Liver (tissue), 9 donors: ENCODE measurements around the gene ALAS1. TPM values are rescaled to one million over a fixed set of nuclear protein-coding genes. Genes with fewer than 3 reads are reported as not detected.
"Not testable (repeated sequence)": the region's sequence is repeated elsewhere in the genome, so short reads cannot be mapped to it uniquely, and the experiment has no call there.

Experiments
- DNase-seq: peaks from one replicate; pipeline ENCODE4 v3.0.0-alpha.2; 2017; ENCODE audit warnings: low spot score
- H3K27ac ChIP-seq, 2 donors: one replicate each; pipeline ENCODE4 v1.7.0; 2013; ENCODE audit warnings: inconsistent platforms in 2 of 2, low read length in 2 of 2, control low read depth in 1 of 2, low read depth in 1 of 2, mild to moderate bottlenecking in 1 of 2
- H3K27me3 ChIP-seq, 4 donors: one replicate each; pipeline versions ENCODE4 v1.6.1 to v1.7.0; 2013; ENCODE audit warnings: low read length in 3 of 4, inconsistent platforms in 1 of 4, mild to moderate bottlenecking in 1 of 4, moderate library complexity in 1 of 4; ENCODE audit not compliant: control insufficient read depth in 4 of 4, insufficient read depth in 4 of 4
- H3K36me3 ChIP-seq, 4 donors: one replicate each; pipeline versions ENCODE4 v1.6.1 to v1.7.0; 2013; ENCODE audit warnings: low read length in 3 of 4, mild to moderate bottlenecking in 3 of 4, low read depth in 1 of 4, moderate library complexity in 1 of 4; ENCODE audit not compliant: control insufficient read depth in 4 of 4, insufficient read depth in 3 of 4
- H3K4me1 ChIP-seq, 4 donors: one replicate each; pipeline versions ENCODE4 v1.6.1 to v1.7.0; 2013; ENCODE audit warnings: low read length in 3 of 4, mild to moderate bottlenecking in 3 of 4, moderate library complexity in 1 of 4; ENCODE audit not compliant: control insufficient read depth in 4 of 4, insufficient read depth in 4 of 4
- H3K4me3 ChIP-seq, 3 donors: one replicate each; pipeline versions ENCODE4 v1.6.1 to v1.7.0; 2013; ENCODE audit warnings: low read length in 3 of 3, control low read depth in 1 of 3, low read depth in 1 of 3, mild to moderate bottlenecking in 1 of 3
- H3K9ac ChIP-seq, 2 donors: one replicate each; pipeline ENCODE4 v1.7.0; 2013; ENCODE audit warnings: low read length in 2 of 2, mild to moderate bottlenecking in 2 of 2, moderate library complexity in 2 of 2, control low read depth in 1 of 2, low read depth in 1 of 2
- H3K9me3 ChIP-seq, 4 donors: one replicate each; pipeline versions ENCODE4 v1.6.1 to v1.7.0; 2013; ENCODE audit warnings: low read length in 3 of 4; ENCODE audit not compliant: control insufficient read depth in 4 of 4
- ATF3 ChIP-seq: IDR thresholded peaks from 2 replicates; pipeline ENCODE4 v1.6.1; 2016; ENCODE audit warnings: antibody characterized with exemption
- CTCF ChIP-seq: fragments of 150-350 bp; IDR thresholded peaks from 2 replicates; pipeline ENCODE4 v1.5.1; 2017; ENCODE audit warnings: improper control_type of control experiment, low read depth, low read length; ENCODE audit not compliant: missing input control
- EGR1 ChIP-seq, 2 donors: IDR thresholded peaks; 2 replicates each; pipeline ENCODE4 v1.6.1; 2016 to 2018; ENCODE audit warnings: antibody characterized with exemption in 2 of 2, low read depth in 2 of 2
- FOXA1 ChIP-seq: IDR thresholded peaks from 2 replicates; pipeline ENCODE4 v1.6.1; 2016; ENCODE audit warnings: antibody characterized with exemption
- FOXA2 ChIP-seq: IDR thresholded peaks from 2 replicates; pipeline ENCODE4 v1.6.1; 2016; ENCODE audit warnings: antibody characterized with exemption
- GABPA ChIP-seq, 2 donors: IDR thresholded peaks in 1 of 2; conservative IDR thresholded peaks in 1 of 2; 2 replicates each; pipeline ENCODE4 v1.6.1; 2016; ENCODE audit warnings: antibody characterized with exemption in 2 of 2, mild to moderate bottlenecking in 1 of 2, moderate library complexity in 1 of 2
- HNF4A ChIP-seq, 2 donors: conservative IDR thresholded peaks; 2 replicates each; pipeline ENCODE4 v1.6.1; 2016; ENCODE audit warnings: antibody characterized with exemption in 2 of 2, mild to moderate bottlenecking in 2 of 2
- HNF4G ChIP-seq: IDR thresholded peaks from 2 replicates; pipeline ENCODE4 v1.6.1; 2016; ENCODE audit warnings: antibody characterized with exemption
- JUND ChIP-seq, 2 donors: IDR thresholded peaks; 2 replicates each; pipeline ENCODE4 v1.6.1; 2016; ENCODE audit warnings: antibody characterized with exemption in 2 of 2
- MAX ChIP-seq: IDR thresholded peaks from 2 replicates; pipeline ENCODE4 v1.6.1; 2016; ENCODE audit warnings: antibody characterized with exemption
- NR2F2 ChIP-seq: IDR thresholded peaks from 2 replicates; pipeline ENCODE4 v1.6.1; 2016; ENCODE audit warnings: antibody characterized with exemption
- RAD21 ChIP-seq, 2 donors: IDR thresholded peaks; 2 replicates each; pipeline ENCODE4 v1.6.1; 2016; ENCODE audit warnings: antibody characterized with exemption in 2 of 2, mild to moderate bottlenecking in 2 of 2
- REST ChIP-seq: IDR thresholded peaks from 2 replicates; pipeline ENCODE4 v1.6.1; 2016; ENCODE audit warnings: antibody characterized with exemption, mild to moderate bottlenecking
- RXRA ChIP-seq, 2 donors: IDR thresholded peaks; 2 replicates each; pipeline ENCODE4 v1.6.1; 2017 to 2018; ENCODE audit warnings: antibody characterized with exemption in 2 of 2, mild to moderate bottlenecking in 1 of 2
- SP1 ChIP-seq: IDR thresholded peaks from 2 replicates; pipeline ENCODE4 v1.6.1; 2018; ENCODE audit warnings: antibody characterized with exemption, mild to moderate bottlenecking
- ZBTB33 ChIP-seq: IDR thresholded peaks from 2 replicates; pipeline ENCODE4 v1.6.1; 2016; ENCODE audit warnings: antibody characterized with exemption
- WGBS: extraction: QIAGEN DNeasy Blood & Tissue Kit; methylation state at CpG from one replicate; pipeline ENCODE4 v1.1.7; 2013; 5-methylcytosine and 5-hydroxymethylcytosine counted together
- polyA plus RNA-seq, 2 donors: library from polyadenylated mRNA; stranded (reverse) in 1 of 2; unstranded in 1 of 2; fragments of 200-250 nt in 1 of 2; fragments of >200 nt in 1 of 2; fragmentation: Nextera tagmentation in 1 of 2; extraction: Ambion mirVana in 1 of 2; gene quantifications; one replicate each; pipeline versions ENCODE4 v1.2.1 to v1.2.3, GENCODE V29; 2013 to 2015
- total RNA-seq, 2 donors: library from RNA; depleted of rRNA; stranded (reverse); fragments of >200 nt; gene quantifications; one replicate each; pipeline ENCODE4 v1.2.3, GENCODE V29; 2014
- donor health status: healthy.
- donor health status: healthy.
- donor health status: healthy.
- donor health status: healthy.
- donor health status: healthy.

The ALAS1 gene
- total and polyA plus RNA-seq, 4 donors, result 32.3 to 421 (median 137) TPM

GRCh38 chr3:52150860-52151259, 47.1 kb upstream of the ALAS1 start:
- Histone ChIP-seq H3K36me3 (peaks cover 0 to 5% (median under 1%) of the 10 kb centered on the region in 4 donors), H3K27me3 (no peaks in the 10 kb centered on the region), H3K4me3 (no peak overlapping the region), H3K27ac (no peak overlapping the region), H3K9ac (no peak overlapping the region), H3K4me1 (peaks cover 7 to 11% (median 9%) of the 10 kb centered on the region in 4 donors), H3K9me3 (no peaks in the 10 kb centered on the region)
- WGBS, result 97% methylated on average over 4 of the region's 4 CpGs
- DNase-seq, result peak; percentile 20
- TF ChIP-seq EGR1 (IDR thresholded peaks at IDR 0.05; ENCODE audit: low read depth in 2 of 2), result no peak

- not testable (repeated sequence) for H3K36me3 ChIP-seq, H3K9ac ChIP-seq, H3K9me3 ChIP-seq, H3K27ac ChIP-seq, DNase-seq, H3K4me3 ChIP-seq, H3K27me3 ChIP-seq
- H3K4me1 ChIP-seq, result peaks cover 7 to 13% (median 9%) of the 10 kb centered on the region in 4 donors
- WGBS, result 95% methylated on average over 4 of the region's 4 CpGs
Observed at GRCh38 chr3:52151991-52152390, 46.0 kb upstream of the ALAS1 start.

GRCh38 chr3:52153389-52154096, 44.4 kb upstream of the ALAS1 start:
- H3K36me3 ChIP-seq, result no peaks in the 10 kb centered on the region
- WGBS, result 26% methylated on average over 18 of the region's 18 CpGs
- H3K4me3 ChIP-seq, result peak overlapping the region; percentile 69 to 85 (median 77)
- no peaks in the 10 kb centered on the region for H3K27me3 ChIP-seq
- TF ChIP-seq SP1 (no peak), GABPA (IDR thresholded peaks at IDR 0.05 in 1 of 2, conservative IDR thresholded peaks at IDR 0.05 in 1 of 2) (no peak), RAD21 (IDR thresholded peaks at IDR 0.05) (no peak), HNF4G (no peak), JUND (IDR thresholded peaks at IDR 0.05) (no peak), FOXA2 (no peak), ATF3 (no peak), FOXA1 (no peak), EGR1 (IDR thresholded peaks at IDR 0.05; ENCODE audit: low read depth in 2 of 2) (no peak), HNF4A (conservative IDR thresholded peaks at IDR 0.05) (no peak), CTCF (no peak), MAX (no peak), REST (no peak), ZBTB33 (no peak), RXRA (IDR thresholded peaks at IDR 0.05) (no peak), NR2F2 (no peak)
- no peak for DNase-seq
- H3K9me3 ChIP-seq, result no peaks in the 10 kb centered on the region
- H3K27ac ChIP-seq, result peak overlapping the region; percentile 96
- H3K4me1 ChIP-seq, result peaks cover 7 to 13% (median 9%) of the 10 kb centered on the region in 4 donors
- peak overlapping the region in 1 of 2 donors; percentile 78 for H3K9ac ChIP-seq
